Fibroblast of lung (primary cell): ENCODE results near the gene OR56B4.

ENCODE experiments used
- CTCF ChIP-seq, 2 donors: IDR thresholded peaks in 1 of 2; conservative IDR thresholded peaks in 1 of 2; 1 replicate in 1 of 2; 2 replicates in 1 of 2; pipeline ENCODE4 v1.5.1; 2011 to 2012; ENCODE audit warnings: low read length in 2 of 2, control low read depth in 1 of 2, inconsistent platforms in 1 of 2, low read depth in 1 of 2, mild to moderate bottlenecking in 1 of 2
- EZH2 ChIP-seq: IDR thresholded peaks from 2 replicates; pipeline ENCODE4 v1.5.1; 2012; ENCODE audit warnings: low read length, control low read depth, mild to moderate bottlenecking; ENCODE audit errors: missing control alignments

- TF ChIP-seq CTCF (conservative IDR thresholded peaks at IDR 0.05 in 1 of 2, IDR thresholded peaks at IDR 0.05 in 1 of 2; ENCODE audit: low read depth in 1 of 2, low read length in 2 of 2) (no peak), EZH2 (no peak)
Observed at GRCh38 chr11:6083129-6083528, 24.4 kb upstream of the OR56B4 start.
